Epithelial cell of umbilical artery (primary cell): ENCODE results near the gene EIF4A3. TPM values are rescaled to one million over a fixed set of nuclear protein-coding genes. Genes with fewer than 3 reads are reported as not detected.

Source experiments
- total RNA-seq: library from RNA; depleted of rRNA; stranded (reverse); fragments of >200 nt; gene quantifications from 2 replicates; pipeline ENCODE4 v1.2.3, GENCODE V29; 2014

Gene EIF4A3
- total RNA-seq: 130 and 133 TPM in 2 replicates

GRCh38 chr17:80147035-80147822 is at the start of gene EIF4A3:
TSS of gene EIF4A3 (minus strand) at chr17:80147128. CDS start at chr17:80146961, 167 bp downstream.

GRCh38 chr17:80169784-80170500 is 23.0 kb upstream of the EIF4A3 start, which contains the start of gene CARD14:
TSS of gene CARD14 (plus strand) at chr17:80170030. CDS start at chr17:80181439, 11,409 bp downstream.

GRCh38 chr17:80101011-80101945 is 45.6 kb downstream of the EIF4A3 start, which contains the start of gene GAA:
TSS of gene GAA (plus strand) at chr17:80101581. CDS start at chr17:80104587, 3,006 bp downstream.

Other genes starting within 250 kb of the EIF4A3 start
- gene TBC1D16, start 111.3 kb downstream of the EIF4A3 start, total RNA-seq: 32.5 and 35.1 TPM in 2 replicates
- gene CCDC40, start 110.5 kb downstream of the EIF4A3 start, total RNA-seq: 0.97 and 2.1 TPM in 2 replicates
- gene GAA, start 45.5 kb downstream of the EIF4A3 start, total RNA-seq: 20.2 and 21.1 TPM in 2 replicates
- gene CARD14, start 22.9 kb upstream of the EIF4A3 start, total RNA-seq: not detected in 2 replicates
- gene SGSH, start 73.2 kb upstream of the EIF4A3 start, total RNA-seq: 6.2 and 13.4 TPM in 2 replicates
- 4.5 and 6.8 TPM in 2 replicates for gene SLC26A11, start 73.3 kb upstream of the EIF4A3 start, total RNA-seq
- 64.6 and 222 TPM in 2 replicates for gene RNF213, start 113.7 kb upstream of the EIF4A3 start, total RNA-seq